Testis (tissue), 3 donors: ENCODE data around the gene PPP2R2D. TPM values are rescaled to one million over a fixed set of nuclear protein-coding genes. Genes with fewer than 3 reads are reported as not detected.
A peak's percentile ranks its signal among the peaks of the same experiment; 100 is the strongest.
"Not testable (repeated sequence)": the region's sequence is repeated elsewhere in the genome, so short reads cannot be mapped to it uniquely, and the experiment has no call there.

Source experiments
- DNase-seq: peaks from one replicate; pipeline ENCODE4 v3.0.0-alpha.2; 2019
- H3K27ac ChIP-seq, 2 donors: fragments of 200-600 bp; sonication (generic); one replicate each; pipeline ENCODE4 v1.5.1; 2019
- H3K27me3 ChIP-seq: fragments of 200-600 bp; sonication (generic); one replicate; pipeline ENCODE4 v1.5.1; 2019
- H3K36me3 ChIP-seq: fragments of 200-600 bp; sonication (generic); one replicate; pipeline ENCODE4 v1.5.1; 2017; ENCODE audit warnings: low read depth; ENCODE audit errors: missing control alignments
- H3K4me1 ChIP-seq: fragments of 200-600 bp; sonication (generic); one replicate; pipeline ENCODE4 v1.5.1; 2019
- H3K4me3 ChIP-seq, 2 donors: fragments of 200-600 bp; sonication (generic); one replicate each; pipeline ENCODE4 v1.5.1; 2017 to 2019
- H3K9me3 ChIP-seq: fragments of 200-600 bp; sonication (generic); one replicate; pipeline ENCODE4 v1.5.1; 2017
- POLR2A ChIP-seq: fragments of 450-650 bp; IDR thresholded peaks from one replicate; pipeline ENCODE4 v1.6.1; 2017; ENCODE audit warnings: antibody characterized with exemption, mild to moderate bottlenecking, moderate library complexity
- WGBS, 2 donors: methylation state at CpG; one replicate each; pipeline ENCODE4 v1.1.5; 2018; 5-methylcytosine and 5-hydroxymethylcytosine counted together
- intact Hi-C: fragments of 100-400 bp; cut with DNase I; formaldehyde crosslinking; loops from one replicate; pipeline ENCODE4 v1.15.1; 2023; ENCODE audit warnings: low total_unique reads
- polyA plus RNA-seq: library from polyadenylated mRNA; stranded (reverse); fragments of 350-450 nt; fragmentation: Illumina TruSeq; extraction: RNeasy Lipid Tissue Mini Kit (QIAGEN cat#74804); gene quantifications from one replicate; pipeline ENCODE4 v1.2.3, GENCODE V29; 2014; ENCODE audit warnings: low read depth, low replicate concordance; ENCODE audit not compliant: insufficient read depth
- total RNA-seq, 2 donors: library from RNA; depleted of rRNA; stranded (reverse); fragments of >200 nt; gene quantifications; one replicate each; pipeline ENCODE4 v1.2.3, GENCODE V29; 2016
- TF ChIP-seq, protein P1 (sequence below), 3 experiments: fragments of 450-650 bp in 2 of 3; fragments of 200-600 bp in 1 of 3; sonication (generic) in 1 of 3; IDR thresholded peaks; one replicate each; pipeline ENCODE4 v1.5.1; 2016 to 2019; ENCODE audit warnings: antibody characterized with exemption in 3 of 3, mild to moderate bottlenecking in 2 of 3, moderate library complexity in 1 of 3

Gene PPP2R2D
- total and polyA plus RNA-seq, 3 donors from 2014 or later: 34.9 to 49.2 (median 48.5) TPM

- intact Hi-C loops: no loop called here
- peaks cover 43% of the 10 kb centered on the region for H3K4me1 ChIP-seq
- WGBS, 2 donors: 63 to 78% methylated on average over 3 of the region's 3 CpGs
- no peaks in the 10 kb centered on the region for H3K36me3 ChIP-seq
- no peaks in the 10 kb centered on the region for H3K9me3 ChIP-seq
- no peaks in the 10 kb centered on the region for H3K27me3 ChIP-seq
- peak overlapping the region in 1 of 2 donors; percentile 68 for H3K27ac ChIP-seq
- no peak overlapping the region for H3K4me3 ChIP-seq
- no peak for DNase-seq
- TF ChIP-seq, protein P1, sequence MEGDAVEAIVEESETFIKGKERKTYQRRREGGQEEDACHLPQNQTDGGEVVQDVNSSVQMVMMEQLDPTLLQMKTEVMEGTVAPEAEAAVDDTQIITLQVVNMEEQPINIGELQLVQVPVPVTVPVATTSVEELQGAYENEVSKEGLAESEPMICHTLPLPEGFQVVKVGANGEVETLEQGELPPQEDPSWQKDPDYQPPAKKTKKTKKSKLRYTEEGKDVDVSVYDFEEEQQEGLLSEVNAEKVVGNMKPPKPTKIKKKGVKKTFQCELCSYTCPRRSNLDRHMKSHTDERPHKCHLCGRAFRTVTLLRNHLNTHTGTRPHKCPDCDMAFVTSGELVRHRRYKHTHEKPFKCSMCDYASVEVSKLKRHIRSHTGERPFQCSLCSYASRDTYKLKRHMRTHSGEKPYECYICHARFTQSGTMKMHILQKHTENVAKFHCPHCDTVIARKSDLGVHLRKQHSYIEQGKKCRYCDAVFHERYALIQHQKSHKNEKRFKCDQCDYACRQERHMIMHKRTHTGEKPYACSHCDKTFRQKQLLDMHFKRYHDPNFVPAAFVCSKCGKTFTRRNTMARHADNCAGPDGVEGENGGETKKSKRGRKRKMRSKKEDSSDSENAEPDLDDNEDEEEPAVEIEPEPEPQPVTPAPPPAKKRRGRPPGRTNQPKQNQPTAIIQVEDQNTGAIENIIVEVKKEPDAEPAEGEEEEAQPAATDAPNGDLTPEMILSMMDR (IDR thresholded peaks at IDR 0.05): no peak
- no peak for TF ChIP-seq POLR2A
These were observed 11.8 kb downstream of the PPP2R2D start for GRCh38 chr10:131912620-131913019.

GRCh38 chr10:131915484-131915883, 14.7 kb downstream of the PPP2R2D start:
- H3K4me1 ChIP-seq: peaks cover 33% of the 10 kb centered on the region
- 75 to 83% methylated on average over 11 of the region's 11 CpGs for WGBS, 2 donors
- H3K4me3 ChIP-seq: no peak overlapping the region
- H3K9me3 ChIP-seq: no peaks in the 10 kb centered on the region
- no peaks in the 10 kb centered on the region for H3K36me3 ChIP-seq
- intact Hi-C loops: no loop called here
- no peak for TF ChIP-seq POLR2A
- TF ChIP-seq, protein P1 (IDR thresholded peaks at IDR 0.05): no peak
- DNase-seq: no peak
- H3K27ac ChIP-seq: peak overlapping the region in 1 of 2 donors; percentile 46
- H3K27me3 ChIP-seq: no peaks in the 10 kb centered on the region

DNA sequence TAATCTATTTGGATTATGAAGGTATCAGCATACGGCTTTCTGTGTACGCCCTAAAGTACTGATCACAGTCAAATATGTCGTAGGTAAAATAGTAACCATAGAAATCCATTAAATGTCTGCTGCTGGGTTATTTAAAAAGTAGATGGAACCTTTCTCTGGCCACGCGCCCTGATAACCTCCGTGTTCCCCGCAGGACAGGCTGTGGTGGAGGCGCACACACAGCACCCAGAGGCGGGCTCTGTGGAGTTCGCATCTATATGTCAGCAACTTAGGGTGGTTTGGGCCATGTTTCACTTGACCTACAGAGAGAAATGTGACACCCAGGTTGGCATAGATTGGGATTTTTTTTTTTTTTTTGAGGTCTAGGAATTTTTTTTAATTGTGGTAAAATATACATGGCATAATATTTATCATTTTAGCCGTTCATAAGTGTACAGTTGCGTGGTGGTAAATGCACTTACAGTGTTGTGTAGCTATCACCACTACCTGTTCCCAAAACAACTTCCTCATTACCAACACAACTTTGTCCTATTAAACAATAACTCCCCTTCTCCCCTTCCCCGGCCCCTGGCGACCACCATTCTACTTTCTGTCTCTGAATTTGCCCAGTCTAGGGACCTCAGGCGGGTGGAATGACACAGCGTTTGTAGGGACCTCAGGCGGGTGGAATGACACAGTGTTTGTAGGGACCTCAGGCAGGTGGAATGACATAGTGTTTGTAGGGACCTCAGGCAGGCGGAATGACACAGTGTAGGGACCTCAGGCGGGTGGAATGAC, 15.4 kb downstream of the PPP2R2D start:
- no peaks in the 10 kb centered on the region for H3K27me3 ChIP-seq
- no peak for DNase-seq
- H3K4me1 ChIP-seq: peaks cover 26% of the 10 kb centered on the region
- intact Hi-C loops: no loop called here
- no peak overlapping the region for H3K27ac ChIP-seq
- WGBS, 2 donors: 90 to 92% methylated on average over 19 of the region's 19 CpGs
- no peaks in the 10 kb centered on the region for H3K36me3 ChIP-seq
- H3K9me3 ChIP-seq: no peaks in the 10 kb centered on the region
- H3K4me3 ChIP-seq: no peak overlapping the region
- TF ChIP-seq, protein P1 (IDR thresholded peaks at IDR 0.05): no peak
- TF ChIP-seq POLR2A: no peak

- H3K36me3 ChIP-seq, DNase-seq, H3K9me3 ChIP-seq, H3K27ac ChIP-seq, intact Hi-C loops, H3K27me3 ChIP-seq, H3K4me3 ChIP-seq: not testable (repeated sequence)
- peaks cover 24% of the 10 kb centered on the region for H3K4me1 ChIP-seq
- 85 to 91% methylated on average over 10 to 11 of the region's 11 CpGs for WGBS, 2 donors
These were observed 16.0 kb downstream of the PPP2R2D start for GRCh38 chr10:131916767-131917160.

- H3K4me1 ChIP-seq: peaks cover 19% of the 10 kb centered on the region
- H3K9me3 ChIP-seq, intact Hi-C loops, H3K27me3 ChIP-seq, DNase-seq, H3K36me3 ChIP-seq, H3K27ac ChIP-seq, H3K4me3 ChIP-seq: not testable (repeated sequence)
- 86 to 87% methylated on average over 4 to 11 of the region's 11 CpGs for WGBS, 2 donors
These were observed 16.7 kb downstream of the PPP2R2D start for GRCh38 chr10:131917496-131917895.

DNA sequence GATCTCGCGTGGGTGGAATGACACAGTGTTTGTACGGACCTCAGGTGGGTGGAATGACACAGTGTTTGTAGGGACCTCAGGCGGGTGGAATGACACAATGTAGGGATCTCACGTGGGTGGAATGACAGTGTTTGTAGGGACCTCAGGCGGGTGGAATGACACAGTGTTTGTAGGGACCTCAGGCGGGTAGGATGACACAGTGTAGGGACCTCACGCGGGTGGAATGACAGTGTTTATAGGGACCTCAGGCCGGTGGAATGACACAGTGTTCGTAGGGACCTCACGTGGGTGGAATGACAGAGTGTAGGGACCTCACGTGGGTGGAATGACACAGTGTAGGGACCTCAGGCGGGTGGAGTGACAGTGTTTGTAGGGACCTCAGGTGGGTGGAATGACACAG, 18.7 kb downstream of the PPP2R2D start:
- DNase-seq, H3K36me3 ChIP-seq, H3K9me3 ChIP-seq, H3K4me3 ChIP-seq, H3K4me1 ChIP-seq, H3K27me3 ChIP-seq, H3K27ac ChIP-seq, intact Hi-C loops: not testable (repeated sequence)
- WGBS, 2 donors: 86 to 93% methylated on average over 6 to 14 of the region's 14 CpGs
